K562 (cell line): ENCODE results near the gene SORCS1. TPM values are rescaled to one million over a fixed set of nuclear protein-coding genes. Genes with fewer than 3 reads are reported as not detected.
A peak's percentile ranks its signal among the peaks of the same experiment; 100 is the strongest.

Source experiments
- FOXP4 ChIP-seq: sonication (generic); formaldehyde crosslinking; IDR thresholded peaks from 2 replicates; pipeline ENCODE4 v1.8.0; 2022; ENCODE audit warnings: mild to moderate bottlenecking, missing genetic modification reagents, borderline replicate concordance
- HMG20B ChIP-seq: fragments of 250-450 bp; sonication (Bioruptor Pico); IDR thresholded peaks from 2 replicates; pipeline ENCODE4 v1.5.0; 2021; ENCODE audit warnings: mild to moderate bottlenecking
- ILK ChIP-seq: fragments of 450-650 bp; IDR thresholded peaks from 2 replicates; pipeline ENCODE4 v1.6.1; 2016; ENCODE audit warnings: missing genetic modification characterization, low read depth, mild to moderate bottlenecking, missing compliant biosample characterization, moderate library complexity, borderline replicate concordance
- MEF2D ChIP-seq: conservative IDR thresholded peaks from 2 replicates; pipeline ENCODE4 v1.6.1; 2016; ENCODE audit warnings: low read depth, missing genetic modification characterization, missing compliant biosample characterization
- MYNN ChIP-seq, 2 experiments: sonication (generic); formaldehyde crosslinking in 1 of 2; IDR thresholded peaks; 2 replicates each; pipeline versions ENCODE4 v1.5.0 to v1.6.1; 2016 to 2020; ENCODE audit warnings: antibody characterized with exemption in 1 of 2, missing genetic modification reagents in 1 of 2
- PHB2 ChIP-seq: fragments of 450-650 bp; IDR thresholded peaks from 2 replicates; pipeline ENCODE4 v1.6.1; 2017; ENCODE audit warnings: low read depth
- RERE ChIP-seq: sonication (generic); formaldehyde crosslinking; IDR thresholded peaks from 2 replicates; pipeline ENCODE4 v1.8.0; 2023; ENCODE audit warnings: missing genetic modification reagents, mild to moderate bottlenecking, borderline replicate concordance
- STAG1 ChIP-seq: sonication (generic); formaldehyde crosslinking; IDR thresholded peaks from 2 replicates; pipeline ENCODE4 v1.5.0; 2020; ENCODE audit warnings: missing genetic modification reagents, borderline replicate concordance
- UBTF ChIP-seq, 2 experiments: IDR thresholded peaks; 2 replicates each; pipeline ENCODE4 v1.6.1; 2012; ENCODE audit warnings: improper control_type of control experiment in 2 of 2, low read depth in 2 of 2, low read length in 2 of 2, borderline replicate concordance in 1 of 2
- ZFP1 ChIP-seq: fragments of 450-650 bp; formaldehyde crosslinking; IDR thresholded peaks from 2 replicates; pipeline ENCODE4 v1.4.0; 2020; ENCODE audit warnings: mild to moderate bottlenecking, mixed read lengths
- ZMIZ1 ChIP-seq, 2 experiments: fragments of 150-350 bp in 1 of 2; IDR thresholded peaks; 2 replicates each; pipeline ENCODE4 v1.6.1; 2012 to 2016; ENCODE audit warnings: low read depth in 2 of 2, low read length in 2 of 2, mild to moderate bottlenecking in 1 of 2, moderate library complexity in 1 of 2
- polyA plus RNA-seq, 8 experiments: library from polyadenylated mRNA; depleted of rRNA in 4 of 8; stranded (reverse) in 5 of 8; unstranded in 3 of 8; fragments of >200 nt; fragmentation: Nextera tagmentation in 2 of 8; fragmentation: Illumina TruSeq in 1 of 8; extraction: Ambion mirVana in 2 of 8; extraction: Trizol in 1 of 8; gene quantifications; 2 replicates each; pipeline versions ENCODE4 v1.2.1 to v1.2.3, GENCODE V29; 2011 to 2014; ENCODE audit warnings: inconsistent platforms in 1 of 8, missing spikeins in 1 of 8
- total RNA-seq, 7 experiments: library from RNA; depleted of rRNA in 6 of 7; stranded (reverse); fragments of >200 nt in 6 of 7; fragmentation: Illumina TruSeq in 2 of 7; extraction: Trizol in 2 of 7; gene quantifications; 2 replicates each; pipeline versions ENCODE4 v1.2.1 to v1.2.3, GENCODE V29; 2011 to 2021; ENCODE audit warnings: low replicate concordance in 1 of 7

The SORCS1 gene
- total and polyA plus RNA-seq, 9 of the 15 experiments (the other 6 are each of a cell fraction or from before 2014, with no cell fraction given): 1.5 to 3.9 (median 2.7) TPM

- TF ChIP-seq RERE (CRISPR knock-in tag) (no peak), HMG20B (no peak), FOXP4 (no peak), PHB2 (no peak), ILK (tag) (no peak), ZFP1 (no peak), ZMIZ1 (IDR thresholded peaks at IDR 0.05; ENCODE audit: low read depth in 2 of 2, low read length in 2 of 2) (peak in 1 of 2 experiments; percentile 65; a peak in 2 of 4 replicates), UBTF (IDR thresholded peaks at IDR 0.05; ENCODE audit: borderline replicate concordance in 1 of 2, low read depth in 2 of 2, low read length in 2 of 2) (no peak), MEF2D (tag) (no peak), STAG1 (CRISPR knock-in tag) (no peak), MYNN (IDR thresholded peaks at IDR 0.05) (no peak), MYNN (CRISPR knock-in tag; IDR thresholded peaks at IDR 0.05) (no peak)
Observed at GRCh38 chr10:107025676-107026075, 138.8 kb downstream of the SORCS1 start (continued).
